Panc1 (cell line): ENCODE results near the gene FGFBP2.

Experiments used
- POLR2AphosphoS5 ChIP-seq: IDR thresholded peaks from 2 replicates; pipeline ENCODE4 v1.6.1; 2012; ENCODE audit warnings: mild to moderate bottlenecking, low read depth, low read length, moderate library complexity
- SIN3A ChIP-seq: IDR thresholded peaks from 2 replicates; pipeline ENCODE4 v1.6.1; 2012; ENCODE audit warnings: low read depth, mild to moderate bottlenecking, low read length, moderate library complexity, borderline replicate concordance; ENCODE audit not compliant: insufficient read depth
- TCF7L2 ChIP-seq: IDR thresholded peaks from 2 replicates; pipeline ENCODE4 v1.6.1; 2011; ENCODE audit warnings: mild to moderate bottlenecking, low read depth, low read length, inconsistent platforms
- TF ChIP-seq, protein P1 (sequence below): fragments of 450-650 bp; IDR thresholded peaks from 2 replicates; pipeline ENCODE4 v1.5.1; 2017; ENCODE audit warnings: mild to moderate bottlenecking
- TF ChIP-seq, protein P2 (sequence below), 2 experiments: IDR thresholded peaks; 2 replicates each; pipeline ENCODE4 v1.6.1; 2011 to 2012; ENCODE audit warnings: low read depth in 2 of 2, control low read depth in 1 of 2, low read length in 1 of 2, mild to moderate bottlenecking in 1 of 2, moderate library complexity in 1 of 2; ENCODE audit not compliant: insufficient read depth in 1 of 2

GRCh38 chr4:15914736-15915135, 48.2 kb downstream of the FGFBP2 start:
- TF ChIP-seq, protein P1, sequence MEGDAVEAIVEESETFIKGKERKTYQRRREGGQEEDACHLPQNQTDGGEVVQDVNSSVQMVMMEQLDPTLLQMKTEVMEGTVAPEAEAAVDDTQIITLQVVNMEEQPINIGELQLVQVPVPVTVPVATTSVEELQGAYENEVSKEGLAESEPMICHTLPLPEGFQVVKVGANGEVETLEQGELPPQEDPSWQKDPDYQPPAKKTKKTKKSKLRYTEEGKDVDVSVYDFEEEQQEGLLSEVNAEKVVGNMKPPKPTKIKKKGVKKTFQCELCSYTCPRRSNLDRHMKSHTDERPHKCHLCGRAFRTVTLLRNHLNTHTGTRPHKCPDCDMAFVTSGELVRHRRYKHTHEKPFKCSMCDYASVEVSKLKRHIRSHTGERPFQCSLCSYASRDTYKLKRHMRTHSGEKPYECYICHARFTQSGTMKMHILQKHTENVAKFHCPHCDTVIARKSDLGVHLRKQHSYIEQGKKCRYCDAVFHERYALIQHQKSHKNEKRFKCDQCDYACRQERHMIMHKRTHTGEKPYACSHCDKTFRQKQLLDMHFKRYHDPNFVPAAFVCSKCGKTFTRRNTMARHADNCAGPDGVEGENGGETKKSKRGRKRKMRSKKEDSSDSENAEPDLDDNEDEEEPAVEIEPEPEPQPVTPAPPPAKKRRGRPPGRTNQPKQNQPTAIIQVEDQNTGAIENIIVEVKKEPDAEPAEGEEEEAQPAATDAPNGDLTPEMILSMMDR = no peak
- TF ChIP-seq, protein P2, sequence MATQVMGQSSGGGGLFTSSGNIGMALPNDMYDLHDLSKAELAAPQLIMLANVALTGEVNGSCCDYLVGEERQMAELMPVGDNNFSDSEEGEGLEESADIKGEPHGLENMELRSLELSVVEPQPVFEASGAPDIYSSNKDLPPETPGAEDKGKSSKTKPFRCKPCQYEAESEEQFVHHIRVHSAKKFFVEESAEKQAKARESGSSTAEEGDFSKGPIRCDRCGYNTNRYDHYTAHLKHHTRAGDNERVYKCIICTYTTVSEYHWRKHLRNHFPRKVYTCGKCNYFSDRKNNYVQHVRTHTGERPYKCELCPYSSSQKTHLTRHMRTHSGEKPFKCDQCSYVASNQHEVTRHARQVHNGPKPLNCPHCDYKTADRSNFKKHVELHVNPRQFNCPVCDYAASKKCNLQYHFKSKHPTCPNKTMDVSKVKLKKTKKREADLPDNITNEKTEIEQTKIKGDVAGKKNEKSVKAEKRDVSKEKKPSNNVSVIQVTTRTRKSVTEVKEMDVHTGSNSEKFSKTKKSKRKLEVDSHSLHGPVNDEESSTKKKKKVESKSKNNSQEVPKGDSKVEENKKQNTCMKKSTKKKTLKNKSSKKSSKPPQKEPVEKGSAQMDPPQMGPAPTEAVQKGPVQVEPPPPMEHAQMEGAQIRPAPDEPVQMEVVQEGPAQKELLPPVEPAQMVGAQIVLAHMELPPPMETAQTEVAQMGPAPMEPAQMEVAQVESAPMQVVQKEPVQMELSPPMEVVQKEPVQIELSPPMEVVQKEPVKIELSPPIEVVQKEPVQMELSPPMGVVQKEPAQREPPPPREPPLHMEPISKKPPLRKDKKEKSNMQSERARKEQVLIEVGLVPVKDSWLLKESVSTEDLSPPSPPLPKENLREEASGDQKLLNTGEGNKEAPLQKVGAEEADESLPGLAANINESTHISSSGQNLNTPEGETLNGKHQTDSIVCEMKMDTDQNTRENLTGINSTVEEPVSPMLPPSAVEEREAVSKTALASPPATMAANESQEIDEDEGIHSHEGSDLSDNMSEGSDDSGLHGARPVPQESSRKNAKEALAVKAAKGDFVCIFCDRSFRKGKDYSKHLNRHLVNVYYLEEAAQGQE (IDR thresholded peaks at IDR 0.05; ENCODE audit: insufficient read depth in 1 of 2, low read depth in 2 of 2, low read length in 1 of 2) = no peak
- TF ChIP-seq SIN3A = no peak
- no peak for TF ChIP-seq POLR2AphosphoS5
- no peak for TF ChIP-seq TCF7L2
